ENCODE data around the gene MERTK.
"Not testable (repeated sequence)": the region's sequence is repeated elsewhere in the genome, so short reads cannot be mapped to it uniquely, and the experiment has no call there.

Gene MERTK

DNA sequence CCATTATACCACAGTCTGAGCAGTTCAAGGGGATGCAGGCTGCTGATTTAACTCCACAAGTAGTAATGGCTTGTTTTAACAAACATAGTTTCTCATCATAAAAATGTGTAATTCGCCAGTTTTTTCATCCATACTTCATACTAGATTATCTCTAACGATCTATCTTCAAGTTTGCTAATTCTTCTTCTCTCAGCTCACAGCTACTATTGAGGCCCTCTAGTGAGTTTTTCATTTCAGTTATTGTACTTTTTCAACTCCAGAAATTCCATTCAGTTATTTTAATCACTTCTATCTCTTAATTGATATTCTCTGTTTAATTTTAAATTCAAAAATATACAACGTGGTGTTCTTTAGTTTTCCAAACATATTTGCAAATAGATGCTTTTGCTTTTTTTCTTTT is 136.5 kb downstream of the MERTK start:
- Histone ChIP-seq H3K4me1 (ENCODE audit: control insufficient read depth, insufficient read depth, low read length) (peaks cover 11% of the 10 kb centered on the region), H3K9ac (ENCODE audit: low read depth, low read length) (no peak overlapping the region), H3K4me3 (ENCODE audit: low read length) (no peak overlapping the region), H3K27me3 (ENCODE audit: control insufficient read depth, insufficient read depth, low read length) (peaks cover 33% of the 10 kb centered on the region), H3K9me3 (replicated peaks; ENCODE audit: low read length) (no peaks in the 10 kb centered on the region), H3K4me2 (ENCODE audit: low read length) (no peak overlapping the region), H3K36me3 (ENCODE audit: insufficient read depth, low read length) (no peaks in the 10 kb centered on the region)

DNA sequence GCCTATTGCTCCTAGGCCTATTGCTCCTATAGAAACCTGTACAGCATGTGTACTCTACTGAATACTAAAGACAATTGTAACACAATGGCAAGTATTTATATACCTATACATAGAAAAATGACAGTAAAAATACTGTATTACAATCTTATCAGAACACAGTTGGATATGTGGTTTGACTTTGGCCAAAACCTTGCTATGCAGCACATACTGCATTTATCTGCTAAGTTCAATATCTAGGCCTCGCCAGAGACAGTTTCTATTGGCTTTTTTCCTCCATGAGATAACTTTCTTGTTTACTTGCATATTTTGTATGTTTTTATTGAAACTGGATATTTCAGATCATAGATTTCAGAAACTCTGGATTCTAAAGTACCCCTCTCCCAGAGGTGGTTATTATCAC is 137.4 kb downstream of the MERTK start:
- H3K27me3 ChIP-seq (ENCODE audit: control insufficient read depth, insufficient read depth, low read length), result peaks cover 31% of the 10 kb centered on the region
- no peak overlapping the region for H3K9ac ChIP-seq (ENCODE audit: low read depth, low read length)
- peaks cover 11% of the 10 kb centered on the region for H3K4me1 ChIP-seq (ENCODE audit: control insufficient read depth, insufficient read depth, low read length)
- no peak overlapping the region for H3K4me3 ChIP-seq (ENCODE audit: low read length)
- no peaks in the 10 kb centered on the region for H3K9me3 ChIP-seq (replicated peaks; ENCODE audit: low read length)
- no peaks in the 10 kb centered on the region for H3K36me3 ChIP-seq (ENCODE audit: insufficient read depth, low read length)
- H3K4me2 ChIP-seq (ENCODE audit: low read length), result no peak overlapping the region

DNA sequence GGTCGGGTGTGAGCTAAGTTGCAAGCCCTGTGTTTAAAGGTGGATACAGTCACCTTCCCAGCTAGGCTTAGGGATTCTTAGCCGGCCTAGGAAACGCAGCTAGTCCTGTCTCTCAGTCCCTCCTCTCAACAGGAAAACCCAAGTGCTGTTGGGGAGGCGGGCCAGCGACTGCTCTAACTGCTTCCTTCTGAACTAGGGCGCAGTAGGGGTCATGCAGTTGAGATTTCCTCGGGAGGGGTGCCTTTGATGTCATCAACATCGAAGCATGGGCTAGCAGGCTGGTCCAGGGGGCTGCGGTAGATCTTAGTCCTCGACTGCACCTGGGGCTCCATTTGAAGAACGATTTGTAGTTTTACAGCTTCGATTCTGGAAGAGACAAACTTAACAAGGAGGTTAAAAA is 141.1 kb downstream of the MERTK start:
- not testable (repeated sequence) for H3K9me3 ChIP-seq (replicated peaks; ENCODE audit: low read length); H3K36me3 ChIP-seq (ENCODE audit: insufficient read depth, low read length); H3K4me1 ChIP-seq (ENCODE audit: control insufficient read depth, insufficient read depth, low read length); H3K9ac ChIP-seq (ENCODE audit: low read depth, low read length); H3K4me3 ChIP-seq (ENCODE audit: low read length); H3K4me2 ChIP-seq (ENCODE audit: low read length)
- H3K27me3 ChIP-seq (ENCODE audit: control insufficient read depth, insufficient read depth, low read length), result peaks cover 21% of the 10 kb centered on the region

DNA sequence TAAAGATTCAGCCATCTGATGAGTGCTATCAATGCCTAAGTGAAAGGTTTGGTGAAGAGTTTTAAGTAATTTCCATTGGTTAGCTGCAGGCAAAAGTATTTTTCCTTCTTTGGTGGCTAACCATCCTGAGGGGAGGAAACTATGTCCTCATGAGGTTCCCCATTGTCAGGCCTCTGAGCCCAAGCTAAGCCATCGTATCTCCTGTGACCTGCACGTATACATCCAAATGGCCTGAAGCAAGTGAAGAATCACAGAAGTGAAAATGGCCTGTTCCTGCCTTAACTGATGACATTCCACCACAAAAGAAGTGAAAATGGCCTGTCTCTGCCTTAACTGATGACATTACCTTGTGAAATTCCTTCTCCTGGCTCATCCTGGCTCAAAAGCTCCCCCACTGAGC is 141.7 kb downstream of the MERTK start:
- not testable (repeated sequence) for H3K4me3 ChIP-seq (ENCODE audit: low read length); H3K4me2 ChIP-seq (ENCODE audit: low read length); H3K36me3 ChIP-seq (ENCODE audit: insufficient read depth, low read length); H3K4me1 ChIP-seq (ENCODE audit: control insufficient read depth, insufficient read depth, low read length); H3K9me3 ChIP-seq (replicated peaks; ENCODE audit: low read length); H3K9ac ChIP-seq (ENCODE audit: low read depth, low read length)
- H3K27me3 ChIP-seq (ENCODE audit: control insufficient read depth, insufficient read depth, low read length), result peaks cover 21% of the 10 kb centered on the region

DNA sequence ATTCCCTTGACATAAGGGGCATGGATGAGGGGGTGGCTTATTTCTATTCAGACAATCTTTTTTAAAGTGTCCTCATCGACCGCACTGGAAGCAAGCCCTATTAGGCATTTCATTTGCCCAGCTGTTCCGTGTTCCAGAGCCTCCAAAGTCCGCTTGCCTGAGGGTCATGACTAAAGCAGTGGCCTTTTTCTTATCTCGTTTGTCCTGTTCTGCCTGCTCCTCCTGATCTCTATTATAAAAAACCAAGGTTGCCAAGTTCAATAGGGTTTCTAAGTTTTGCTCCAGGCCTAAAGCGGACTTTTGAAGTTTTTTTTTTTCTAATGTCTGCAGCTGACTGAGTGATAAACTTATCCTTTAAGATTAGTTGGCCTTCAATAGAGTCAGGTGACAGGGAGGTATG is 143.1 kb downstream of the MERTK start:
- H3K9ac ChIP-seq (ENCODE audit: low read depth, low read length); H3K4me1 ChIP-seq (ENCODE audit: control insufficient read depth, insufficient read depth, low read length); H3K4me3 ChIP-seq (ENCODE audit: low read length); H3K36me3 ChIP-seq (ENCODE audit: insufficient read depth, low read length); H3K4me2 ChIP-seq (ENCODE audit: low read length); H3K9me3 ChIP-seq (replicated peaks; ENCODE audit: low read length): not testable (repeated sequence)
- peaks cover 24% of the 10 kb centered on the region for H3K27me3 ChIP-seq (ENCODE audit: control insufficient read depth, insufficient read depth, low read length)

DNA sequence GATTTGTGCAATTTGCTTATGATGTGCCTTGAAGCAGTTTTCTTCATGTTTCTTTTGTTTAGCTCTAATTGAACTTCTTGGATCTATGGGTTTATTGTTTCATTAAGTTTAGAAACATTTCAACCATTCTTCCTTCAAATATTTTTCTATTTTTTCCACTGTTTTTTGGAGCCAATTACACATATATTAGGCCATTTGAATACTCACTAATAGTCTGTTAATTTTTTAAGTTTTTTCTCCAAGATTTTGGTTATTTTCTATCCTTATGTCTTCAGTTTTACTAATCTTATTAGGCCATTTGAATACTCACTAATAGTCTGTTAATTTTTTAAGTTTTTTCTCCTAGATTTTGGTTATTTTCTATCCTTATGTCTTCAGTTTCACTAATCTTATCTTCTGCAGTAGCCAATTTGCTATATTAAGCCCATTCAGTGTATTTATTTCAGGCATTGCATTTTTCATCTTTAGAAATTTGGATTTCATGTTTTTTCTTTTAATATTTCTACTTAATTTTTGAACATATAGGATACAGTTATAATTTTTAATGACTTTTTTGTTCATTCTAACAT is 147.1 kb downstream of the MERTK start:
- H3K4me2 ChIP-seq (ENCODE audit: low read length), result no peak overlapping the region
- H3K36me3 ChIP-seq (ENCODE audit: insufficient read depth, low read length), result no peaks in the 10 kb centered on the region
- no peaks in the 10 kb centered on the region for H3K4me1 ChIP-seq (ENCODE audit: control insufficient read depth, insufficient read depth, low read length)
- peaks cover 13% of the 10 kb centered on the region for H3K27me3 ChIP-seq (ENCODE audit: control insufficient read depth, insufficient read depth, low read length)
- no peak overlapping the region for H3K4me3 ChIP-seq (ENCODE audit: low read length)
- H3K9ac ChIP-seq (ENCODE audit: low read depth, low read length), result no peak overlapping the region
- H3K9me3 ChIP-seq (replicated peaks; ENCODE audit: low read length), result peaks cover 8% of the 10 kb centered on the region

DNA sequence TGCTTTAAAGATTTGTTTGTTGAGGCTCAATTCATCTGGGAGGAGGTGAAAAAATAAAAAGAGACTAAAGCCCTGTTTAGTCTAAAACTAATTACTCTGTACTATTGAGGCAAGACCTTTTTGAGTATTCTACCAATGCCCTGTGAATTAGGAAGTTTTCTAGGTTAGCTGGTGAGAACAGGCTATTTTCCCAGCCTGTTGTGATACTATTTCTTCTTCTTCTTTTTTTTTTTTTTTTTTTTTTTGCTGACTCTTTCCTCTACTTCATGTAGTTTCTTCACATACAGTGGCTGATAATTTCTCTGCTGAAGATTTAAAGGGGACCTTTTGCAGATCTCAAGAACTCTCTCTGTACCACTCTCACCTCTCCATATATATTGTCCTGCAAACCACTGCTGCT is 147.8 kb downstream of the MERTK start:
- Histone ChIP-seq H3K9ac (ENCODE audit: low read depth, low read length) (no peak overlapping the region), H3K36me3 (ENCODE audit: insufficient read depth, low read length) (no peaks in the 10 kb centered on the region), H3K4me2 (ENCODE audit: low read length) (no peak overlapping the region), H3K27me3 (ENCODE audit: control insufficient read depth, insufficient read depth, low read length) (peaks cover 13% of the 10 kb centered on the region), H3K4me1 (ENCODE audit: control insufficient read depth, insufficient read depth, low read length) (no peaks in the 10 kb centered on the region), H3K4me3 (ENCODE audit: low read length) (no peak overlapping the region), H3K9me3 (replicated peaks; ENCODE audit: low read length) (peaks cover 8% of the 10 kb centered on the region)

DNA sequence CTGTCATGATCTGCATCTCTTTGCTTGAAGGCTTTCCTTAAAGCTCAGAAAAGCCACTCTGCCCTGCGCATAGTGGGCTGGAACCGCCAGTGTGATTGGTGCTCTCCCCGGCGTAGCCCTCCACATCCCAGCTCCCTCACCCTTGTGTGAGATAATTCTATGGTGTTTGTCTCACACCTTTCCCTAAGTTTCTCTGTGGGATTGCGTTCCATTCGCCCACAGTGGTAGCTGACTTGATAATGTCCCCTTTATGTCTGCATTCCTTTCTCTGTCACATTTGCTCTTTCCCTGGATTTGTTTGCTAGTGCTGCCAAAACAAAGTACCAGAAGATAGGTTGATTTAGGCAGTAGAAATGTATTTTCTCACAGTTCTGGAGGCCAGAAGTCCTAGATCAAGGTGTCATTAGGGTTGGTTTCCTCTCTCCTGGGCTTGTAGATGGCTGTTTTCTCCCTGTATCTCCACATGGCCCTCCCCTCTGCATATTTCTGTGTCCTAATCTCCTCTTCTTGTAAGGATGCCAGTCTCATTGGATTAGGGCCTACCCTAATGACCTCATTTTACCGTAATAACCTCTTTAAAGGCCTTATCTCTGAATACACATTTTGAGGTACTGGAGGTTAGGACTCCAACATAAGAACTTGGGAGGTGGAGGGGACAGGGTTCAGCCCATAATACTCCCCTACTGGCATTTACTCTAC is 149.3 kb downstream of the MERTK start:
- no peaks in the 10 kb centered on the region for H3K36me3 ChIP-seq (ENCODE audit: insufficient read depth, low read length)
- no peak overlapping the region for H3K9ac ChIP-seq (ENCODE audit: low read depth, low read length)
- no peaks in the 10 kb centered on the region for H3K4me1 ChIP-seq (ENCODE audit: control insufficient read depth, insufficient read depth, low read length)
- H3K9me3 ChIP-seq (replicated peaks; ENCODE audit: low read length), result peaks cover 8% of the 10 kb centered on the region
- no peak overlapping the region for H3K4me3 ChIP-seq (ENCODE audit: low read length)
- H3K4me2 ChIP-seq (ENCODE audit: low read length), result no peak overlapping the region
- peaks cover 13% of the 10 kb centered on the region for H3K27me3 ChIP-seq (ENCODE audit: control insufficient read depth, insufficient read depth, low read length)

DNA sequence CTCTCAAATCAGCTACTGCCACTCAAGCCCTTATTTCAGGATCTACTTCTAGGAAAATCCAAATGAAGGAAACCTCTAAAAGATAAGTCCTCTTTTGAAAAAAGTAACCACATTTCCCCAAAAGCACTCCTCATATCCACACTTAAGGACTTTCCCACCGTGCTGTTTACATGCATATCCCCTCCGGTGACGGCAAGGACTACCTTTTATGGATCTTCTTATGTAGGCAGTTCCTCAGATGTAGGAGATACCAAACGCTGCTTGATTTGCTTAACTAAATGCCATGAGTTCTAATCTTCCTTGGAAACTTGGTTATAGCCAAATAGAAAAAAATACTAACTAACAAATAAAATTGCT is 149.8 kb downstream of the MERTK start:
- H3K36me3 ChIP-seq (ENCODE audit: insufficient read depth, low read length), result no peaks in the 10 kb centered on the region
- H3K27me3 ChIP-seq (ENCODE audit: control insufficient read depth, insufficient read depth, low read length), result peaks cover 13% of the 10 kb centered on the region

DNA sequence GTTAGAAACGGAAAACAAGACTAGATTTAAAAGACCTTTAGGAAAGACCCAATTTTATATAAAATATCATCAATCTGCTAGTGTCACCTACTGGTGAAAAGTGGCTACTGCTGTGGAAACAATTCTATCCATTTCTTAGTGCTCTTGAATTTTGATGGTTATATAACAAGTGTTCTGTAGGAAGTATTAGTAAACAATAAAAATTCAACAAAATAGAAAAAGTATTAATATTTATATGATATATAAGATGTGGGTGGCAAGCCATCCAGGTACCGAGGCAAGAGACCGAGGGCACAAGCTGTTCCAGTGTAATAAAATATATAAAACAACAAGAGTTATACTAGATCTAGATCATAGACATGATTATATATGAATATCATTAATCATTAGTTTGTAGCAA is 150.5 kb downstream of the MERTK start:
- peaks cover 13% of the 10 kb centered on the region for H3K27me3 ChIP-seq (ENCODE audit: control insufficient read depth, insufficient read depth, low read length)
- H3K4me2 ChIP-seq (ENCODE audit: low read length), result no peak overlapping the region
- H3K4me3 ChIP-seq (ENCODE audit: low read length), result no peak overlapping the region
- no peaks in the 10 kb centered on the region for H3K36me3 ChIP-seq (ENCODE audit: insufficient read depth, low read length)
- peaks cover 8% of the 10 kb centered on the region for H3K9me3 ChIP-seq (replicated peaks; ENCODE audit: low read length)
- no peak overlapping the region for H3K9ac ChIP-seq (ENCODE audit: low read depth, low read length)
- H3K4me1 ChIP-seq (ENCODE audit: control insufficient read depth, insufficient read depth, low read length), result peaks cover 5% of the 10 kb centered on the region

More for the DNA sequence above, 149.8 kb downstream of the MERTK start:
- no peak overlapping the region for H3K4me3 ChIP-seq (ENCODE audit: low read length)
- H3K4me1 ChIP-seq (ENCODE audit: control insufficient read depth, insufficient read depth, low read length), result no peaks in the 10 kb centered on the region
- peaks cover 8% of the 10 kb centered on the region for H3K9me3 ChIP-seq (replicated peaks; ENCODE audit: low read length)
- H3K4me2 ChIP-seq (ENCODE audit: low read length), result no peak overlapping the region
- no peak overlapping the region for H3K9ac ChIP-seq (ENCODE audit: low read depth, low read length)

DNA sequence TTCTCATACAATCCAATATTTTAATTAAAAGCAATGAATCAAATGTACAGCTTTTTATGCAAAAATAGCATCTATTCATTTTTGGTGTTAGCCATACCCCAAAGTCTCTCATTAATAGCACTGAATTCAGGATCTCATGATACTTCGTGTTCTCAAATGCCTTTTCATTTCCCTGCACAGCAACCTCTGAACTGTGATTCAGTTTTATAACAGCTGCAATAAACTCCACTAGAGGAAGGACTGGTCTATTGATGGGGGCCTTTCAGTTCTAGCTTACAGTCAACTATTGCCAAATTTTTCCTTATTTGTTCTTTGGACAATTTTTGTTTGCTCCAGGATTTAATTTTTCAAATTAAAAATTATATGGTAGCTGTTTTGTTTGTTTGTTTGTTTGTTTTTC is 151.9 kb downstream of the MERTK start:
- Histone ChIP-seq H3K4me3 (ENCODE audit: low read length) (no peak overlapping the region), H3K4me2 (ENCODE audit: low read length) (no peak overlapping the region), H3K36me3 (ENCODE audit: insufficient read depth, low read length) (no peaks in the 10 kb centered on the region), H3K9ac (ENCODE audit: low read depth, low read length) (no peak overlapping the region), H3K4me1 (ENCODE audit: control insufficient read depth, insufficient read depth, low read length) (peaks cover 6% of the 10 kb centered on the region), H3K9me3 (replicated peaks; ENCODE audit: low read length) (peaks cover 4% of the 10 kb centered on the region), H3K27me3 (ENCODE audit: control insufficient read depth, insufficient read depth, low read length) (peaks cover 13% of the 10 kb centered on the region)
